Central memory CD4-positive, alpha-beta T cell (primary cell): ENCODE data around the gene CAPN7.

Experiments
- DNase-seq: peaks from one replicate; pipeline ENCODE4 v3.0.0; 2022

CAPN7 gene

GRCh38 chr3:15279205-15279604 is 73.2 kb downstream of the CAPN7 start:
- DNase-seq = no peak

DNA sequence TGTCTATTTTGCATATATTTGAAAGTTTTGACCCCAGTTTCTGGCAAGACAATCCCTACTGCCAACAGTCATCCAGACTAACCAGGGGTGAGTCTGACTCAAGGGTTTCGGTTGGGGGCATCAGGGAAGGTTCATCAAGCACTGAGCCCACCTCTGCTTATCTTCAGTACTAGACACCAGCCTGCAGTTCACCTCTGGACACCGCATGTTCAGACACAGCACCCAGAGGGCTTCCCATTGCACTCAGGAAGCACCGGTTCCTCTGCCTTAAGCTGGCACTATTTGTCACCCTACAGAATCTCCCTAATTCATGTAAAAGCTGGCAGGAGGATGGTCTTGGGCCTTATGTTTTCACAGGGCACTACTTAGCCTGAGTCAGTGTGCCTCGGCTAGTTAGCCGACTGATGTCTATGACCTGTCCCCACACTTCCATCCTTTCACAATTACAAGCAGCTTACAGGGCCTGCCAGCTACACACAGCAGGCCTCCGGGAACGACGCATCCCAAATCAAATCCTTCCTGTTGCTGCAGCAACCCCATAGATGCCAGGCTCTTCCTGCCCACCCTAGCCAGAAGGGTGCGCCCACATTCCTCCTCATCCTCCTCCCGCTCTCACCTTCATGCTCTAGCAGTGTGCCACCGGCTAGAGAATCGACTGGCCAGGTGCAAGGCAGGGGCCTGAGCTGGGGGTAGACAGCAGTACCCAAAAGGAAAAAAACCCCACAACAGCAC is 73.8 kb downstream of the CAPN7 start:
- no peak for DNase-seq

- no peak for DNase-seq
Measured at GRCh38 chr3:15280853-15281532, 74.9 kb downstream of the CAPN7 start.

DNA sequence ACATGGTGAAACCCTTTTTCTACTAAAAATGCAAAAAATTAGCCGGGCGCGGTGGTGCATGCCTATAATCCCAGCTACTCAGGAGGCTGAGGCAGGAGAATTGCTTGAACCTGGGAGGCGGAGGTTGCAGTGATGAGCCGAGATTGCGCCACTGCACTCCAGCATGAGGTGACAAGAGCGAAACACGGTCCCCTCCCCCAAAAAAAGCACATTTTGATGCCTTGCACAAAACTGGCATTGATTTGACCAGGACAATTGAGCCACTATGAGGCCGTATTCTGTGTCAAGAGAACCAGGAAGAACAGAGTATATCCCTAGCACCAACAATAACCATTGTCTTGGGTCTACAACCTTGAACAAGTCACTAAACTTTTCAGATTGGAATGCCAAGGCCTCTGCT is 75.8 kb downstream of the CAPN7 start:
- DNase-seq = no peak

- DNase-seq = no peak
Measured at GRCh38 chr3:15283702-15284101, 77.7 kb downstream of the CAPN7 start.

DNA sequence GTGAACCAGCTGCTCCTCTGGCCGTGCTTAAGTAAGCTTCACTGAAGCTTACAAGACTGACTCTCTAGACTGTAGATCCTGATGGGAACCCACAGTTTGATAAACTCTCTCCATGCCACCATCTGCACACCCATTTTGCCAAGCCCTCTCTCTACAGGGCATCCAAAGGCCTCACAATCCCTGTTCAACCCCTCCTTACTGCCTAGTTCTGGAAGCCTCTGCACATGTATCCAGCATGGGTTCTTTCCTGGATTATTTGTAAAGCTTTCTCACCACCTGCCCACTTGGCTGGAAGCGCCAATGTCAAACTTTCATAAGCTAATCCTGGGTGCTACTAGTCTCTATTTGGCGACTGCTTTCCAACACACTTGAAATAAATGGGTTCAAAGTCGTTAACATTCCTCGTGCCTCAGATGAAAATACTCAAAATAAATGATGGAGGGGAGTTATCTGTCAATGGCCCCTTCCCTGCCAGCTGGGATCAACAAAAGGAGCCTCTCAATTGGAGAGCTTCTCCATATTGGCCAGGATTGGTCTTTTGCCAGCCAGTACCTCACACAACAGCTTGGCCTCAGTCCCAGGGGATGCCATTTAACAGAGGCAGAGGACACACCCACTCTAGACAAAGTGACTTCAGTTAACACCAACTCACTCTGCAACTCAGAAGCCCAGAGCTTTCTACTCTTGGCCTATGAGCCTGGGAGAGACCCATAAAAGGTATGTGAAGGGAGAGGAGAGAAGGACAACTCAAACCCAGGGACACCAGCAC is 78.3 kb downstream of the CAPN7 start:
- DNase-seq = no peak

DNA sequence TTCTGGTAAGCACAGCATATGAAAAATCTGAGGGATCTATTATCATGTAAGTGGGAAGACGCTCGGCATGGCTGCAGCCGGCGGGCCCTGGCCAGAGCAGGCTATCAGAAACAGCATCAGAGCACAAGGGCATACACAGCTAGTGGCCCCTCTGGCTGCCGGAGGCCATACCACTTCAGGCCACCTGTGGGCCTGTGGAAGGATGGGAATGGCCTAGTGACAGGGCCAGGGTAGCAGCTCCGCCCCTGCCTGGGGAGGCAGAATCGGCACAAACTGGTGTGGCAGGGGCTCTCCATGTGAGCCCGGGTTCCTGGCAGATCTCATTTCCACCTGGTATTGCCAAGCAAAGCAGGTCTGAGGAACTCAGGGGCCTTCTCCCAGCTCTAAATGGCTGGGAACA is 80.0 kb downstream of the CAPN7 start:
- DNase-seq = no peak

GRCh38 chr3:15287565-15288330 is 81.7 kb downstream of the CAPN7 start:
- DNase-seq = no peak

- DNase-seq = no peak
Measured at GRCh38 chr3:15288331-15289035, 82.4 kb downstream of the CAPN7 start.

DNA sequence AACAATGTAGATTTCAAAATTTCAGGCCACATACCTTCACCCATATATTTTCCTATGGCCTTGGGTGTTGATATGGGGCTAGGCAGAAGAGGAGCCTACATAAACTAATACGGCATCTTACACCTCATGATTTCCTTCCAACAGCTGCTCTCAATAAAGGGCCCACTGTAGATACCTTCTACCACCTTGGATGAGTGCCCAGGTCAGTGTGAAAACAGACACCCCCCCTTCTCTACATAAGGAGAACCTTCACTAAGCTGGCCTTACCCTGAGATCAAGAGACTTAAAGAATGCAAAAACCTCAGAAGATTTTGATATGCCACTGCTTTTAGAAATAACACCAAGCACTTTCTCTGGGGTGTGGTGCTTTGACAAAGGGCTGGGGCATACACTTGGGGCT is 83.6 kb downstream of the CAPN7 start:
- DNase-seq = no peak

DNA sequence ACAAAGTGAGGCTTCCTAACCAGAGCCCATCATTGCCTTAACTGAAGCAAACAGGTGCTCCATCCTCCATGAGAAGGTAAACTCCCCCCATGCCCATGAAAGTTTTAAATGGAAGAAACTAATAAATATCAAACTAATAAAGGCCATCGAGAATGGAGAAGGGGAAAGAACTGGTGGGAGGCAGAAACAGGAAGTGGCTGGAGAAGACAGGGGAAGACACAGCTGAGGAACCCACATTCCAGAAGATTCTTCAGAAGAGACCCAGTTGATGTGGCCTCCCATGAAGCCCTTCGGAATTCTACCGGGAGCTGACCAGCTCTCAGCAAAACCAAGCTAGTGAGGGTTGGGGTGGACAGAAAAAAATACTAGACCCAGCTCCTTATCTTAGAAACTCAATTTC is 84.7 kb downstream of the CAPN7 start:
- no peak for DNase-seq

DNA sequence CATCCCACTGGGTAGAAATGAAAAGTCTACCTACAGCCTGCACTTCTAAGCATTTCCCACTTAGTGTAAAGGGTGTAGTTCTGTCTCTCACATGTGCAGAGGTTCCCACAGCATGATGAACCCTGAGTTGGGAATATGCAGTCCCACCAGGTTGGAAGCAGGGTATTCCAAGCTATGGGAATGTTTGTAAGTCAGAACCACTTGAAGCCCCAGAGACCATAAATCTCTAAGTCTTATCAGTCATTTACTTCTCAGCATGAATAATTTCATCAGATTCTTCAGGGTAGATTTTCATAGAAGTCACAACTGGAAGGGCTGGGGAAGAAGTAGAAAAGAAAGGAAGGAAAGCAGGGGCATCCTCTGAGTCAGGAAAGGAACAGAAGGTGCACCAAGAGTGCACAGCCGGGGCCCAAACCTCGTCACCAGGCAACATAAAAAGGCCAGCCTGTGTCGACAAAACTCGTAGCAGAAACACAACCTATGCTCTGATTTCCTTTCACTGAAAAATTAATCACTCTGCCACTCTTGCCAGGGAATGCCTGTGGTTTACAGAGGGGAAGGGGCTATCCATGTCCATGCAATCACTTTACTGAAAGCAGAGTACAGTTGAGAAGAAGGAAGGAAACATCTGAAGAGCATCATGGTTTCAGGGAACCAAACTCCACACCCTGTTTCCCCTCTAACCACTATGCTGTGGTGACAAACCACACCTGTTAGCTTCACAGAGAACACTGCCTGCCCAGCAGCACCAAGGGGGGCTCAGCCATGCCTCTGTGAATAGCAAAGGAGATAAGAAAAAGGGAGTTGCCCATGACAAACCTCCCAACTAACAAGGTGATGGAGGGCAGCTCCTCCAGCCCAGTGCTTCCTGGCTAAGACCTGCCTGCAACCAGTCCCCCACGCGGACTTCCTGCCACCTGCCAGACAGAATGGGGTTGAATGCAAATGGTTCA is 85.8 kb downstream of the CAPN7 start:
- DNase-seq = peak; percentile 82

GRCh38 chr3:15292765-15293522 is 86.9 kb downstream of the CAPN7 start:
- no peak for DNase-seq

GRCh38 chr3:15294929-15295328 is 88.9 kb downstream of the CAPN7 start:
- no peak for DNase-seq

DNA sequence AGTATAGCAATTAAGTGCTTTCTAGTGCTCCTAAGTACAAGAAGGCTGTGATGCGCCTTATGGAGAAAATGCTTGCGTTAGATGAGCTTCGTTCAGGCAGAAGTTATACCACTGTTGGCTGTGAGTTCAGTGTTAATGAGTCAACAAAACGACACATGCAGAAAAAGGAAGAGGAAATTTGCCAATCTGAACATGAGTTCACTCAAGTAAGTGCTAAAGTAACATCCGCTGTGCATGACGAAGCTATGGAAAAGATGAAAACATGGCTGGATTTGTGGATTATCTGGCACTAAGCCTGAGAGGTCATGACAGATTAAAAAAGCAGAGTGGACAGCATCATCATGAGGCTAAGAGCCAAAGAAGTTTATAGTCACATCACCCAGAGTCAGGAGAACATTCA is 89.5 kb downstream of the CAPN7 start:
- no peak for DNase-seq

DNA sequence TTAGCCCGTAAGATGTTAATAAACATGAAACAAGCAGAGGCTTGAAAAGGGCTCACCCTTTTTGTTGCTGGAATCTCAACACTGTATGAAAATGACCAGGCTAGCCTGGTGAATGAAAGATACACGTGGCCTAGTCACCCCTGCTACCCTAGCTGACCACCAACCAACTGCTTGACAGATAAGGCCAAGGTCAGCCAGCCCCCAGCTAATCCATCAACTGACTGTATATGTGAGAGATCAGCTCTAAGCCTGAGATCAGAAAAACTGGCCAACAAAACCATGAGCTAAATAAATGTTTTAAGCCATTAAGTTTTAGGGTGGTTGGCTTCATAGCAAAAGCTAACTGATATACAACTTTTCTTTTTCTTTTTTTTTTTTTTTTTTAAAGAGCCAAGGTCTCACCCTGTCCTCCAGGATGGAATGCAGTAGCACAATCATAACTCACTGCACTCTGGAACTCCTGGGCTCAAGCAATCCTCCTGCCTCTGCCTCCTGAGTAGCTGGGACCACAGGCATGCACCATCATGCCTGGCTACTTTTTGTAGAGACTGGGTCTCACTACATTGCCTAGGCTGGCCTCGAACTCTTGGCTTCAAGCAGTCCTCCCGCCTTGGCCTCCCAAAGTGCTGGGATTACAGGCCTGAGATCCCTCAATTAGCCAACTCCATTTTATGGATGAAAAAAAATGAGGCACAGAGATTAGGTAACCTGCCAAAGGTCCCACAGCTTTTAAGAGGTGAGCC is 91.7 kb downstream of the CAPN7 start:
- no peak for DNase-seq

GRCh38 chr3:15298504-15298903 is 92.5 kb downstream of the CAPN7 start:
- DNase-seq = no peak

DNA sequence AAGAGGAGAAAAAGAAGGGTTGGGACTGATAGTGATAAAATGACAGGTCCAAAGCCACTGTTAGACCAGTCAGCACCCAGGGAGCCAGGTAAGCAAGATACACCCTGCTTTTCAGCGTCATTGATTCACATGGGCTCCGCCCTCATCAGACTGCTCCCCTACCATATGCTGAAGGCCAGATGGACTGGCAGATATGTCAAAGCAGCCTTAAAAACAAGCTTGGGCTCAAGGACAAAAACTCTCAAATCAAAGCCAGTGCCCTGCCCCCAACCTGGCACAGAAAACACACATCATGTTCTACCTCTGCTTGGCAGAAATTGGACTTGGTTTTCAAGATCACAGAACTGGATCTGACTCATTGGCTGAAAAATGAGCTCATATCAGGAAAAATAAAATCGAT is 93.0 kb downstream of the CAPN7 start:
- no peak for DNase-seq

GRCh38 chr3:15300323-15301078 is 94.5 kb downstream of the CAPN7 start:
- no peak for DNase-seq
